ENCODE measurements around the gene DYNC1I1.

GRCh38 chr7:96136600-96137239 is 364.4 kb downstream of the DYNC1I1 start:
- no peak for TF ChIP-seq CTCF (IDR thresholded peaks at IDR 0.05 in 4 of 5, conservative IDR thresholded peaks at IDR 0.05 in 1 of 5)
- no peak for TF ChIP-seq POLR2A (IDR thresholded peaks at IDR 0.05)

Measured in gastrocnemius medialis (tissue), 4 donors.